ENCODE measurements around the gene LEFTY2. TPM values are rescaled to one million over a fixed set of nuclear protein-coding genes. Genes with fewer than 3 reads are reported as not detected.

Gene LEFTY2
- total and polyA plus RNA-seq, 2 donors (not counting 1 experiment from before 2014, with no cell fraction given) = 0.21 TPM; not detected in 1

DNA sequence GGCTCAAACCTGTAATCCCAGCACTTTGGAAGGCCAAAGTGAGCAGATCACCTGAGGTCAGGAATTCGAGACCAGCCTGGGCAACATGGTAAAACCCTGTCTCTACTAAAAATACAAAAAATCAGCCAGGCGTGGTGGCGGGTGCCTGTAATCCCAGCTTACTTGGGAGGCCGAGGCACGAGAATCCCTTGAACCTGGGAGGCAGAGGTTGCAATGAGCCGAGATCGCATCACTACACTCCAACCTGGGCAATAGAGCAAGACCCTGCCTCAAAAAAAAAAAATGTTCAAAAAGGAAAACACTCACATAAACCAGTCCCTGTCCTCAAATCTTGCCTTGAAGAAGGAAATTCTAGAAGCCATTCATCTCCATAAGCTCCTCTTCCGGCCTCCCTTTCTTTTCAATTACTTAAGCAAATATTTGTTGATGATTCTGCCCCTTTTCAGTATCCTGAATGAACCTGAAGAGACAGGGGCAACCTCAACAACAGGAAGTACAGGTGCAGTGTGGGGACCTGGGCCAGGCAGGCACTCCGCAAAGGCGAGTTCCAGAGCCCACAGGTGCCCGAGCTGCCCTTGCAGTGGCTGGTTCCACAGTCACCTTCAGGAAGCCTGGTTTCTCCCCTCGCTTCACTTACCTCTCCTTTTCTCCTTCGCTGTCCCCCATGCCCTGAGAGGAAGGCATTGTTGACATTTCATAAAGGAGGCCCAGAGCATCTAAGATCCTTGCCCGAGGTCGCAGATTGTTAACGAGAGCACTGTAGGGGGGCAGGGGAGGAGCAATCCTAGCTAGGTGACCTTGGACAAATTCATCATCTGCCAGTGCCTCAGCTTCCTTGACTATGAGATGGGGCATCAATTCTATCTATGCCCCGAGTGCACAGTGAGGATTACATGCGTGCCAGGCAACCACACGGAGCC, 43.2 kb downstream of the LEFTY2 start:
- no peak overlapping the region for H3K9ac ChIP-seq (ENCODE audit: low read length)
- no peaks in the 10 kb centered on the region for H3K27me3 ChIP-seq (replicated peaks in 1 of 4; ENCODE audit: control extremely low read depth in 1 of 4, control insufficient read depth in 3 of 4, insufficient read depth in 4 of 4, low read length in 3 of 4)
- TF ChIP-seq EZH2 (IDR thresholded peaks at IDR 0.05; ENCODE audit: borderline replicate concordance, insufficient read depth, low read depth, low read length, poor library complexity, severe bottlenecking) = no peak
- TF ChIP-seq, protein P1, sequence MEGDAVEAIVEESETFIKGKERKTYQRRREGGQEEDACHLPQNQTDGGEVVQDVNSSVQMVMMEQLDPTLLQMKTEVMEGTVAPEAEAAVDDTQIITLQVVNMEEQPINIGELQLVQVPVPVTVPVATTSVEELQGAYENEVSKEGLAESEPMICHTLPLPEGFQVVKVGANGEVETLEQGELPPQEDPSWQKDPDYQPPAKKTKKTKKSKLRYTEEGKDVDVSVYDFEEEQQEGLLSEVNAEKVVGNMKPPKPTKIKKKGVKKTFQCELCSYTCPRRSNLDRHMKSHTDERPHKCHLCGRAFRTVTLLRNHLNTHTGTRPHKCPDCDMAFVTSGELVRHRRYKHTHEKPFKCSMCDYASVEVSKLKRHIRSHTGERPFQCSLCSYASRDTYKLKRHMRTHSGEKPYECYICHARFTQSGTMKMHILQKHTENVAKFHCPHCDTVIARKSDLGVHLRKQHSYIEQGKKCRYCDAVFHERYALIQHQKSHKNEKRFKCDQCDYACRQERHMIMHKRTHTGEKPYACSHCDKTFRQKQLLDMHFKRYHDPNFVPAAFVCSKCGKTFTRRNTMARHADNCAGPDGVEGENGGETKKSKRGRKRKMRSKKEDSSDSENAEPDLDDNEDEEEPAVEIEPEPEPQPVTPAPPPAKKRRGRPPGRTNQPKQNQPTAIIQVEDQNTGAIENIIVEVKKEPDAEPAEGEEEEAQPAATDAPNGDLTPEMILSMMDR (IDR thresholded peaks at IDR 0.05) = no peak
- no peaks in the 10 kb centered on the region for H3K36me3 ChIP-seq (replicated peaks in 1 of 2; ENCODE audit: control extremely low read depth in 1 of 2, control insufficient read depth in 1 of 2, extremely low read depth in 1 of 2, insufficient read depth in 2 of 2, low read length in 1 of 2)
- Mint-ChIP-seq H3K4me3 (peak overlapping the region; percentile 71), H3K9me3 (ENCODE audit: insufficient read depth) (no peaks in the 10 kb centered on the region), H3K4me1 (peaks cover 36% of the 10 kb centered on the region), H3K27ac (peak overlapping the region; percentile 98), H3K27me3 (no peaks in the 10 kb centered on the region)
- peak overlapping the region; percentile 86 to 97 for H3K27ac ChIP-seq (ENCODE audit: low read length in 2 of 2)
- DNase-seq (peak; percentile 55), ATAC-seq (ENCODE audit: low read depth) (no peak)
- no peaks in the 10 kb centered on the region for H3K9me3 ChIP-seq (ENCODE audit: control extremely low read depth in 1 of 3, control insufficient read depth in 2 of 3, insufficient read depth in 1 of 3, low read length in 2 of 3)
- WGBS (ENCODE audit: insufficient coverage) = 75% methylated on average over 15 of the region's 19 CpGs
- H2AFZ ChIP-seq (ENCODE audit: insufficient read depth, low read depth, low read length, poor library complexity, severe bottlenecking) = peak overlapping the region; percentile 61
- H4K20me1 ChIP-seq (ENCODE audit: control insufficient read depth, insufficient read depth, low read length, poor library complexity, severe bottlenecking) = no peaks in the 10 kb centered on the region
- intact Hi-C loops (cut with micrococcal nuclease) = loop anchor here (1.0 kb wide), 6 partner anchors 16 to 453 kb away; partner anchors contain the start of genes PYCR2 and TMEM63A
- no peak overlapping the region for H3K4me3 ChIP-seq (ENCODE audit: control extremely low read depth in 1 of 5, extremely low read depth in 1 of 5, insufficient read depth in 1 of 5, low read depth in 2 of 5, low read length in 4 of 5)
- H3K4me1 ChIP-seq (ENCODE audit: control insufficient read depth in 2 of 2, insufficient read depth in 2 of 2, low read length in 2 of 2) = peaks cover 34 to 36% of the 10 kb centered on the region in 2 donors
- peak overlapping the region; percentile 71 for H3K4me2 ChIP-seq (replicated peaks; ENCODE audit: low read depth, low read length, poor library complexity, severe bottlenecking)
- ChIA-PET CTCF (interaction anchor here (0.7 to 3.1 kb wide), 13 partner anchors 11 to 423 kb away, joined by 3 to 40 read pairs (median 5); partner anchors contain the start of genes PYCR2, SRP9 and TMEM63A), POLR2A (interaction anchor here (0.6 to 5.5 kb wide), 8 partner anchors 14 to 430 kb away, joined by 3 to 38 read pairs (median 4); partner anchors contain the start of genes PYCR2, SDE2 and TMEM63A)
- H3K79me2 ChIP-seq (ENCODE audit: control insufficient read depth, insufficient read depth, low read length) = peaks cover 4% of the 10 kb centered on the region
